ENCODE measurements around the gene H2BK1.

H2BK1 gene

GRCh38 chr7:151175047-151175792, 35.1 kb downstream of the H2BK1 start:
- DNase-seq: no peak

GRCh38 chr7:151174246-151175046, 35.8 kb downstream of the H2BK1 start:
- peak in 1 of 2 experiments; percentile 31 for DNase-seq

- DNase-seq: no peak
Measured at GRCh38 chr7:151173386-151174245, 36.7 kb downstream of the H2BK1 start.

GRCh38 chr7:151172273-151173141, 37.8 kb downstream of the H2BK1 start:
- peak; percentile 67 to 80 for DNase-seq

GRCh38 chr7:151168787-151169162, 41.5 kb downstream of the H2BK1 start:
- DNase-seq: no peak

GRCh38 chr7:151168003-151168786, 42.1 kb downstream of the H2BK1 start:
- DNase-seq: peak; percentile 40 to 65

- peak in 1 of 2 experiments; percentile 14 for DNase-seq
Measured at GRCh38 chr7:151167197-151167961, 42.9 kb downstream of the H2BK1 start, which contains the start of gene GBX1. Gene GBX1 (minus strand): TSS chr7:151167694. CDS start chr7:151167548, 146 bp downstream.

- DNase-seq: no peak
Measured at GRCh38 chr7:151166629-151167196, 43.6 kb downstream of the H2BK1 start.

GRCh38 chr7:151161757-151162156, 48.5 kb downstream of the H2BK1 start:
- DNase-seq: no peak
